ENCODE measurements around the gene PRMT2.

Gene PRMT2

DNA sequence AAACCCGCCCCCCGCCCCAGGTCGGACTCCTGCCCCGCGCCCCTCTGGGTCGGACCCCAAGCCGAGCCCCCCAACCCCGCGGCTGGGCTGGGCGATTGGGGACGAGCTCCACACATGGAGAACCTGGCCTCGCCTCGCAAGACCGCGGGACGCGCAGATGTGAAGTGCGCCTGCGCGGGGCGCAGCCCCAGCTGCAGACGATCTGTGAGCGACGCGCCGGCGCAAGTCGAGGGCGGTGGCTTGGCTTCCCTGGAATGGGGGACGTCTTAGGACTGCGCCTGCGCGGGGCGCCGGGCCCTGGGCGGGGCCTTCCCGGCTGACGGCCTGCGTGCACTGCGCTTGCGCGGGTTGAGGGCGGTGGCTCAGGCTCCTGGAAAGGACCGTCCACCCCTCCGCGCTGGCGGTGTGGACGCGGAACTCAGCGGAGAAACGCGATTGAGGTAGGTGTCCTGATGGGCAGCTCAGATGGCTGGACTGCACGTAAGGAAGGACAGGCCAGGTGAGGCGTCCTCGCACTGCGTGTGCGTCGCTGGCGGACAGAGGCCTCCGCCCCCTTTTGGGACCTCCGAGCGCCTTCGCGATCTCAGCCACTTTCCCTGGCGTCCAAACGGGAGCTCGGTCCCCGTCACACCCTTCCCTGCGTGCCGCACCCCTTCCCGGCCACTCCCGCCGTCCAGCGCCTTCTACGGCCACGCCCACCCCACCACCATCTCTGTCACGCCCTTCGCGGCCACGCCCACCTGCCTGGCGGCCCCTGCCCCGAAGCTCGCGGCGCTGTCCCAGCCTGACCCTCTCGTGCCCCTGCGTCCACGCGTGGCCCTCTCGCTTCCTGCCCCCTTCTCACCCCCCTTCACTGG, at the start of gene PRMT2:
TSS of gene PRMT2 (plus strand) at position 351 of the 857 bp plus-strand sequence. CDS start 1,278 bp downstream, outside the sequence.
- peak; percentile 97 to 99 for DNase-seq

- DNase-seq, result no peak
Measured at GRCh38 chr21:46594276-46594675, 41.2 kb upstream of the PRMT2 start.

GRCh38 chr21:46596201-46596600, 39.3 kb upstream of the PRMT2 start:
- DNase-seq, result no peak

DNA sequence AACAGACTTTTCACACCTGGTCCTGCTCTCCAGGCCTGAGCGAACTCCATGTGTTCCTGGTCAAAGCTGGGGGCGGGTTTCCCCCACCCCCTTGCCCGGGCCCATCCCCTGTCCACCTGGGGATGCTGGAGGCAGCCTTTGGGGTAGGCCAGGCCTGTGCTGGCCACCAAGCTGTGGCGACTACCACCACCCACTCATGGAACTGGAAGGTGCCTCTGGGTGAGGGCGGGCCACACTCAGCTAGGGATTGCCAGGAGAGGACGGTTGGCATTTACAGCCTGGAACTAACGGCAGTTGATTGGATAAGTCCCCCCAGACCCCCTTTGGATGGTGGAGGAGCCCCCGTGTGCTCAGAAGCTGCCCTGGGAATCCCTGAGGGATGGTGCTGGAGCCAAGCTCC, 38.4 kb upstream of the PRMT2 start:
- DNase-seq, result no peak

DNA sequence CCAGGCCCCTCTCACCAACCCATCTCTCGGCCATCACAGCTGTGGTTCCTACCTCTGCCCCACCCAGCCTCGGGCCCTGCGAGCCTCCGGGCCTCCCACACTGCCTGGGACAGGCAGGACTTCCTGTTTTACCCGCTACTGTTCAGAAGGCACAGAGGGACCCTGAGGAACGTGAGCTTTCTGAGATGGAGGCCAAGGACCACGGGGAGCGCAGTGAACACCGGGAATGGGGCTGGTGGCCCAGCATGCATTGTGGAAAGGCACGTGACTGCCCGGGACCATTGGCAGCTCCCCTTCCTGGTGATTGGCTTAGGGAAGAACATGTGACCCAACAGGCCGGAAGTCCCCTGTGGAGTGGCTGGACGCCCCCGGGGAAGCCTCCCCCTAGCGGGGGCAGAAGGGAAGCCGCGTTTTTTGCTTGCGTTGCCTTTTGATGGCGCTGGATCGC, 37.6 kb upstream of the PRMT2 start:
- no peak for DNase-seq

- no peak for DNase-seq
Measured at GRCh38 chr21:46598581-46599572, 36.6 kb upstream of the PRMT2 start.

- no peak for DNase-seq
Measured at GRCh38 chr21:46600305-46600704, 35.2 kb upstream of the PRMT2 start.

DNA sequence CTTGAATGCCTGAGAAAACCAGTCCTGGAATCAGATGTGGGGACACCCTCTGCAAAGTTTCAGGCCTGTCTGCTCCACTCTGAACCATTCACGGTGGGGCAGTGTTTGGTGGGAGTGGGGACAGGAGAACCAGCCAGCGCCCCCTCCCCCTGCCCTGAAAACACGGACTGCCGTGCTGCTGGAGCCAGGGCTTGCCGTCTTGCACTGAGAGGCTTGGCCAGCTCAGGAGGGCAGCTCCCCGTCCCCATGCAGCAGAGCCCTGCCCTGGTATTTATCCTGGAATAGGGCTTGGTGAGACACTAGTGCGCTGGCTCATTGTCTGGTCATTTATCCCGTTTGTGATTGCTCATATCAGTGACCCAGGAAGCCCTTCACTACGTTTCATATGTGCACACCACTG, 34.5 kb upstream of the PRMT2 start:
- no peak for DNase-seq

DNA sequence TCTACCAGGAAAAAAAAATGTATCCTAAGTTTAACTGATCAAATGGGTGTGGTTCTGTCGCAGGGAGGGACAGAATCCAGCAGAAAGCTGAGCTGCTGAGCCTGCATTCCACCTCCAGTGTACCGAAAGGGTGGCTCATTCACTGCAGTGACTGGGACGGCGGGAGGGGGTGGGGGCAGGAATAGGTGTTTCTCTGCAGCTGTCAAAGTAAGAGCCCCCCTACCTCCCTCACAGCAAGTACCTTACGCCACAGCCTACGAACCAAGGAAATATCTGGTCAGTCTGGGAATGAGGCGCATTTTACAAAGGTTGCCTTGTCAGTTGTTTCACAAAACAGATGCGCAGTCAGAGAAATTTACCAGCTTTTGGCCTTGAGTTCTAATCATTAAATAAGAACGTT, 32.2 kb upstream of the PRMT2 start:
- no peak for DNase-seq

DNA sequence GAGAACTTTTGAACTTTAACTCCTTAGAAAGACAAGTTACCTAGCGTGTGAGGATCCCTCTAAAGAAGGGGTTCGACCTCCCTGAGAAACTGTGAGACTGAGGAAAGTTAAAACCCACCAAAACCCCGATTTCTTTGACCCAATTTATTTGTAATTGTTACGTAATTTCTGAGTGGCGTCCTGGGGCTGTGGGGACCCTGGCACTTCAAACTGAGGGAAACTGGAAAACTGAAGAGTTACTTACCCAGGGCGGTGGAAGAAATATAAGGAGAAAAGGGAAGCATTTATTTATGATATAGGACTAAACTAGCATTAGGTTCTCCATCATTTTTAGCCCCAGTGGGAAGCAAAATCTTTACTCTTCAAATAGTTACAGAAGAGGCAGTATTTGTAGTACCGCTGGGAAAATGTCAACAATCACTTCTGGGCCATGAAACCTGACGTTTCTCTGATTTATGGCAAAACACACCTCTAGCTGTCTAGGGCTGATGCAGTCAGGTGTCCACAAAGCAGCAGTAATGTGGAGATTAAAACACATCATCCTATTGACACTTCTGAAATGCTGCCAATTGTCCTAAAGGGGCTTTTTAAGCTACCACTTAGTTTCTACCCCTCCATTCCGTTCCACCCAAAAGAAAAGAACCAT, 31.0 kb upstream of the PRMT2 start:
- no peak for DNase-seq

DNA sequence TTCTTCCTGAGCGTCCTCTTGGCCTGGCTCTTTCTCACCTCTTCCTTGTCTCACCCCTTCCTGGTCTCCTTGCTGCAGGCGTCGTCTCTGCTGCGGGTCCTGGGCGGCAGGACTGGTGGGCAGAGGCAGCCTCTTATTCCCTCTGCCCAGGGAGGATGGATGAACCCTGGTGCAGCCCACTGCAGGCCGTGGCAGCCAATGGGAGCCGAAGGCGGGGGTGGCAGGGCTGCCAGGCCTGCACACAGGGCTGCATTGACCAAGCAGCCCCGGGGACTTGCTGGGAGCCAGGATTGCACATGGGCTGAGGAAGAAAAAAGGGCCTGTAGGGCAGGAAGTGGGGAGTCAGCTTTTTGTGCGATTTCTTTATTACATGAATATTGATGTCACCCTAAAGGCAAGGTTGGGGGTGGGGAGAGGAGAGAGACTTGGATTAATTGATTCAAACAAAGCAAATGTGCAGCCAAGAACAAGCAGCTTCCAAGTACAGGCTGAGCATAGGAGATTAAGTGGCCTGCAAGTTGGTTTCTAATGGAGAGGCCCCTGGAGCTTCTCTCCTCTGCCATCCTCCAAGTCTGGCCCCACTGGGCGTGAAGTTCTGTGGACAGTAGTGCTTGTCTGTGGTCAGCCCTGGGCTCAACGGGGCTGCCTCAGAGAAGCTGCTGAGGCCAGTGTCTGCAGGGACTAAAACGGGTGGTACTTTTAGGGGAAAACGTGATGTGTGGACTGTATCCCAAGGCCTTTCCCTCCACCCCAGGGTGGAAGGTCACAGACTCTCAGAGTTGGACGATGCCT, 30.3 kb upstream of the PRMT2 start, which contains the start of gene S100B:
TSS of gene S100B (minus strand) at position 108 of the 792 bp plus-strand sequence. CDS start 2,667 bp downstream, outside the sequence.
- no peak for DNase-seq

- peak; percentile 52 to 70 for DNase-seq
Measured at GRCh38 chr21:46605767-46606426, 29.6 kb upstream of the PRMT2 start.

GRCh38 chr21:46606427-46606813, 29.1 kb upstream of the PRMT2 start:
- no peak for DNase-seq

- no peak for DNase-seq
Measured at GRCh38 chr21:46607636-46608035, 27.8 kb upstream of the PRMT2 start.

DNA sequence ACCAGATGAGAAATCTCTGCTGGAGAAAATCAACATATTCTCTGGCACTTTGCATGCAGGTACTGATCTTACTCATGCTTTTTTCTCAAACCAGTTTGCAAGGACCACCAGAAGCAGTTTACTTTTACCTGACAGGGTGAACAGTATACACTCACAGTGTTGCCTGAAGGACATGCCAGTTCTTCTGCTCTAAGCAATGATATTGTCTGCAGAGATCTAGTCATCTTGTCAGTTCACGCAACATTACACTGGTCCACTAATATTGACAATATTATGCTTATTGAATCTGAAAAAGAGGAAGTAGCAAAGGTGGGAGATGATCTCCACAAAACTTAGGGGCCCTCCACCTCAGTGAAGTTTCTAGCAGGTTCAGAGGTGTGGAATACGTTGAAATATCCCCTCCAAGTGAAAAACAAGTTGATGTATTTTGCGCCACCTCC, 26.8 kb upstream of the PRMT2 start:
- no peak for DNase-seq

- DNase-seq, result no peak
Measured at GRCh38 chr21:46610018-46610701, 25.3 kb upstream of the PRMT2 start.

GRCh38 chr21:46613391-46613790, 22.1 kb upstream of the PRMT2 start:
- DNase-seq, result no peak

DNA sequence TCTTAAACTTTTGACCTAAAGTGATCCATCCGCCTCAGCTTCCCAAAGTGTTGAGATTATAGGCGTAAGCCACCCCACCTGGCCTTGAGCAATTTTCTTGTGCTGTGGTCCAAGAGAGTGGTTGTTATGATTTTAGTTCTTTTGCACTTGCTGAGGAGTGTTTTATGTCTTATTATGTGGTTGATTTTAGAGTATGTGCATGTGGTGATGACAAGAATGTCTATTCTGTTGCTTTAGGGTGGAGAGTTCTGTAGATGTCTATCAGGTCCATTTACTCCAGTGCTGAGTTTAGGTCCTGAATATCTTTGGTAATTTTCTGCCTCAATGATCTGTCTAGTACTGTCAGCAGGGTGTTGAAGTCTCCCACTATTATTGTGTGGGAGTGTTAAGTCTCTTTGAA, 19.4 kb upstream of the PRMT2 start:
- no peak for DNase-seq

DNA sequence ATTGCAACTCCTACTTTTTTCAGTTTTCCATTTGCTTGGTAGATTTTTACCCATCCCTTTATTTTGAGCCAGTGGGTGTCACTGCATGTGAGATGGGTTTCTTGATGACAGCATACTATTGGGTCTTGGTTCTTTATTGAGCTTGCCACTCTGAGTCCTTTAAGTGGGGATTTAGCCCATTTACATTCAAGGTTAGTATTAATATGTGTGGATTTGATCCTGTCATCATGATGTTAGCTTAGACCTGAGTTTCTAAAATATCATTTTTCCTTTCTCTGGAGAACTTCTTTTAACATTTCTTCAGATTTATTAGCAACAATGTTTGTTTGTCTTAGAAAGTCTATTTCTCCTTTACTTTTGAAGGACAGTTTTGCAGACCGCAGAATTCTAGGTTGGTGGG, 18.8 kb upstream of the PRMT2 start:
- no peak for DNase-seq

GRCh38 chr21:46617267-46618051, 18.0 kb upstream of the PRMT2 start:
- DNase-seq, result no peak
